ENCODE measurements around the gene BAZ1A.
A peak's percentile ranks its signal among the peaks of the same experiment; 100 is the strongest.
"Not testable (repeated sequence)": the region's sequence is repeated elsewhere in the genome, so short reads cannot be mapped to it uniquely, and the experiment has no call there.

Gene BAZ1A

GRCh38 chr14:34857689-34858449 is 17.3 kb downstream of the BAZ1A start:
- DNase-seq, result peak in 1 of 5 donors; percentile 76

GRCh38 chr14:34853041-34853440 is 22.1 kb downstream of the BAZ1A start:
- no peak for DNase-seq

- DNase-seq, result no peak
Measured at GRCh38 chr14:34851395-34851794, 23.8 kb downstream of the BAZ1A start.

- DNase-seq, result no peak
Measured at GRCh38 chr14:34845869-34846268, 29.3 kb downstream of the BAZ1A start.

GRCh38 chr14:34843011-34843554 is 32.1 kb downstream of the BAZ1A start:
- peak in 1 of 5 donors; percentile 77 for DNase-seq

- DNase-seq, result no peak
Measured at GRCh38 chr14:34837801-34838322, 37.3 kb downstream of the BAZ1A start.

GRCh38 chr14:34835312-34835711 is 39.8 kb downstream of the BAZ1A start:
- no peak for DNase-seq

GRCh38 chr14:34833549-34834523 is 41.3 kb downstream of the BAZ1A start:
- DNase-seq, result peak in 1 of 5 donors; percentile 18

GRCh38 chr14:34826661-34827060 is 48.5 kb downstream of the BAZ1A start:
- no peak for DNase-seq

GRCh38 chr14:34824826-34825225 is 50.3 kb downstream of the BAZ1A start:
- DNase-seq, result no peak

GRCh38 chr14:34824256-34824655 is 50.9 kb downstream of the BAZ1A start:
- DNase-seq, result no peak

GRCh38 chr14:34817768-34818167 is 57.4 kb downstream of the BAZ1A start:
- no peak for DNase-seq

- DNase-seq, result no peak
Measured at GRCh38 chr14:34810028-34810427, 65.1 kb downstream of the BAZ1A start.

- DNase-seq, result no peak
Measured at GRCh38 chr14:34806257-34806656, 68.9 kb downstream of the BAZ1A start.

GRCh38 chr14:34804933-34805332 is 70.2 kb downstream of the BAZ1A start:
- no peak for DNase-seq

- not testable (repeated sequence) for DNase-seq
Measured at GRCh38 chr14:34798861-34799260, 76.3 kb downstream of the BAZ1A start.

- no peak for DNase-seq
Measured at GRCh38 chr14:34797747-34798583, 77.2 kb downstream of the BAZ1A start.

- DNase-seq, result no peak
Measured at GRCh38 chr14:34796902-34797301, 78.3 kb downstream of the BAZ1A start.

- DNase-seq, result no peak
Measured at GRCh38 chr14:34794941-34795340, 80.2 kb downstream of the BAZ1A start.

GRCh38 chr14:34794217-34794616 is 80.9 kb downstream of the BAZ1A start:
- no peak for DNase-seq

- DNase-seq, result no peak
Measured at GRCh38 chr14:34792598-34792997, 82.6 kb downstream of the BAZ1A start.

All from T-helper 1 cell (primary cell).